NCI-H446 treated with DMSO at 0.1 percent for 48 hours (cell line): ENCODE measurements around the gene PTX4.

Source experiments
- DNase-seq: peaks from one replicate; lab custom pipeline; 2025; lab: John Stamatoyannopoulos, UW

Gene PTX4

GRCh38 chr16:1524366-1524765 is 35.6 kb upstream of the PTX4 start:
- DNase-seq = no peak

- DNase-seq = no peak
Observed at GRCh38 chr16:1523581-1524245, 35.0 kb upstream of the PTX4 start.

GRCh38 chr16:1520461-1520860 is 31.7 kb upstream of the PTX4 start:
- DNase-seq = no peak

- DNase-seq = no peak
Observed at GRCh38 chr16:1519831-1520230, 31.1 kb upstream of the PTX4 start.

- no peak for DNase-seq
Observed at GRCh38 chr16:1518626-1519135, 29.9 kb upstream of the PTX4 start.

- no peak for DNase-seq
Observed at GRCh38 chr16:1514507-1514906, 25.8 kb upstream of the PTX4 start.

- DNase-seq = no peak
Observed at GRCh38 chr16:1512774-1513173, 24.0 kb upstream of the PTX4 start.

GRCh38 chr16:1511662-1512569 is 23.2 kb upstream of the PTX4 start:
- DNase-seq = no peak

- DNase-seq = no peak
Observed at GRCh38 chr16:1510941-1511351, 22.2 kb upstream of the PTX4 start.

- DNase-seq = no peak
Observed at GRCh38 chr16:1510272-1510671, 21.5 kb upstream of the PTX4 start.

- no peak for DNase-seq
Observed at GRCh38 chr16:1509307-1510221, 20.8 kb upstream of the PTX4 start.

- no peak for DNase-seq
Observed at GRCh38 chr16:1508494-1509187, 19.9 kb upstream of the PTX4 start.

- DNase-seq = no peak
Observed at GRCh38 chr16:1506494-1507213, 17.9 kb upstream of the PTX4 start.

GRCh38 chr16:1505912-1506311 is 17.2 kb upstream of the PTX4 start:
- no peak for DNase-seq

GRCh38 chr16:1505073-1505844 is 16.5 kb upstream of the PTX4 start:
- DNase-seq = no peak

GRCh38 chr16:1503110-1503955 is 14.6 kb upstream of the PTX4 start:
- no peak for DNase-seq

GRCh38 chr16:1502092-1503004 is 13.6 kb upstream of the PTX4 start:
- DNase-seq = no peak

GRCh38 chr16:1501630-1502029 is 12.9 kb upstream of the PTX4 start:
- DNase-seq = no peak
